Astrocyte of the spinal cord (primary cell): ENCODE measurements around the gene SLFN13.
A peak's percentile ranks its signal among the peaks of the same experiment; 100 is the strongest.
"Not testable (repeated sequence)": the region's sequence is repeated elsewhere in the genome, so short reads cannot be mapped to it uniquely, and the experiment has no call there.

Experiments used
- DNase-seq: peaks from one replicate; pipeline ENCODE4 v3.0.0; 2011; ENCODE audit warnings: low read depth, low spot score
- H3K4me3 ChIP-seq: 2 replicates; pipeline ENCODE4 v1.5.1; 2011; ENCODE audit warnings: low read depth, mild to moderate bottlenecking, low read length, moderate library complexity
- in situ Hi-C: cut with HindIII; loops from 2 replicates; pipeline ENCODE4 v1.10.0; 2017; ENCODE audit warnings: low sequenced_read_pairs
- TF ChIP-seq, protein P1 (sequence below): IDR thresholded peaks from 2 replicates; pipeline ENCODE4 v1.5.1; 2012; ENCODE audit warnings: low read depth, mild to moderate bottlenecking, low read length, inconsistent platforms

SLFN13 gene

GRCh38 chr17:35460354-35460851 is 11.8 kb upstream of the SLFN13 start:
- TF ChIP-seq, protein P1, sequence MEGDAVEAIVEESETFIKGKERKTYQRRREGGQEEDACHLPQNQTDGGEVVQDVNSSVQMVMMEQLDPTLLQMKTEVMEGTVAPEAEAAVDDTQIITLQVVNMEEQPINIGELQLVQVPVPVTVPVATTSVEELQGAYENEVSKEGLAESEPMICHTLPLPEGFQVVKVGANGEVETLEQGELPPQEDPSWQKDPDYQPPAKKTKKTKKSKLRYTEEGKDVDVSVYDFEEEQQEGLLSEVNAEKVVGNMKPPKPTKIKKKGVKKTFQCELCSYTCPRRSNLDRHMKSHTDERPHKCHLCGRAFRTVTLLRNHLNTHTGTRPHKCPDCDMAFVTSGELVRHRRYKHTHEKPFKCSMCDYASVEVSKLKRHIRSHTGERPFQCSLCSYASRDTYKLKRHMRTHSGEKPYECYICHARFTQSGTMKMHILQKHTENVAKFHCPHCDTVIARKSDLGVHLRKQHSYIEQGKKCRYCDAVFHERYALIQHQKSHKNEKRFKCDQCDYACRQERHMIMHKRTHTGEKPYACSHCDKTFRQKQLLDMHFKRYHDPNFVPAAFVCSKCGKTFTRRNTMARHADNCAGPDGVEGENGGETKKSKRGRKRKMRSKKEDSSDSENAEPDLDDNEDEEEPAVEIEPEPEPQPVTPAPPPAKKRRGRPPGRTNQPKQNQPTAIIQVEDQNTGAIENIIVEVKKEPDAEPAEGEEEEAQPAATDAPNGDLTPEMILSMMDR = no peak
- DNase-seq = no peak
- no peak overlapping the region for H3K4me3 ChIP-seq
- in situ Hi-C loops = no loop called here

GRCh38 chr17:35454035-35454434 is 5.5 kb upstream of the SLFN13 start:
- in situ Hi-C loops, H3K4me3 ChIP-seq, DNase-seq: not testable (repeated sequence)

- in situ Hi-C loops = no loop called here
- TF ChIP-seq, protein P1 = no peak
These were observed 4.6 kb upstream of the SLFN13 start for GRCh38 chr17:35453171-35453570.

GRCh38 chr17:35449371-35449931 is 885 bp upstream of the SLFN13 start:
- TF ChIP-seq, protein P1 = no peak
- in situ Hi-C loops = no loop called here
- no peak overlapping the region for H3K4me3 ChIP-seq
- peak; percentile 21 for DNase-seq

More at GRCh38 chr17:35453171-35453570, 4.6 kb upstream of the SLFN13 start:
- no peak for DNase-seq
- H3K4me3 ChIP-seq = no peak overlapping the region

GRCh38 chr17:35448899-35449227 is 297 bp upstream of the SLFN13 start:
- in situ Hi-C loops = no loop called here
- peak overlapping the region; percentile 43 for H3K4me3 ChIP-seq
- no peak for DNase-seq
- TF ChIP-seq, protein P1 = no peak

GRCh38 chr17:35447499-35447898 is 1.1 kb downstream of the SLFN13 start:
- no peak overlapping the region for H3K4me3 ChIP-seq
- TF ChIP-seq, protein P1 = no peak
- in situ Hi-C loops = no loop called here
- no peak for DNase-seq

- in situ Hi-C loops = no loop called here
- TF ChIP-seq, protein P1 = no peak
- no peak for DNase-seq
- H3K4me3 ChIP-seq = no peak overlapping the region
These were observed 10.1 kb downstream of the SLFN13 start for GRCh38 chr17:35438433-35438832.
